ENCODE measurements around the gene F12.
"Not testable (repeated sequence)": the region's sequence is repeated elsewhere in the genome, so short reads cannot be mapped to it uniquely, and the experiment has no call there.

F12 gene

GRCh38 chr5:177432143-177432838 is 22.9 kb upstream of the F12 start:
- no peak for DNase-seq

GRCh38 chr5:177431317-177432142 is 22.2 kb upstream of the F12 start:
- no peak for DNase-seq

GRCh38 chr5:177430972-177431316 is 21.6 kb upstream of the F12 start:
- no peak for DNase-seq

GRCh38 chr5:177430140-177430951 is 21.0 kb upstream of the F12 start:
- DNase-seq = no peak

- DNase-seq = no peak
Observed at GRCh38 chr5:177429248-177430040, 20.1 kb upstream of the F12 start.

DNA sequence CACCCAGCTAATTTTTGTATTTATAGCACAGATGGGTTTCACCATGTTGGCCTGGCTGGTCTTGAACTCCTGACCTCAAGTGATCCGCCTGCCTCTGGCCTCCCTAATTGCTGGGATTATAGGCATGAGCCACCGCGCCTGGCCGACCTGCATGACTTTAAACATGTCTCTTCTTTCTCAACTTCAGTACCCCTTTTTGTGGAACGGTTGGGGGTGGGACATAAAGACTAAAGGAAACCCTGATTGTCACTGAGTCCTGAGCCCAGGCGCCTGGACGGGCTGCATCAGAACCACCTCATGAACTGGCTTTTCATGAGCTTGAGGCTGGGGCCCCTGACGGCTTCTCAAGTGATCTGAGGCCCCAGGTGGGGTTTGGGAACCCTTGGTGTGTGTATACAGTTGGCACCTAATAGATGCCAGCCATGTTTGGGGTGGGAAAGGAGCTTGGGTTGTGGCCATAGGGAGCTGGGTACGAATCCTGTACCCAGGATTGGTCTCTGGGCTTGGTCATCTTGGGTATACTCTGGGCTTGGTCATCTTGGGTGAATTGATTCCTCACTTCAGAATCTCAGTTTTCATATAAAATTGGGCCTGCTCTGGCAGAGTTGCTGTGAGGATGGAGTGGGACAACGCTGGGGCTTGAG is 19.3 kb upstream of the F12 start:
- DNase-seq = no peak

DNA sequence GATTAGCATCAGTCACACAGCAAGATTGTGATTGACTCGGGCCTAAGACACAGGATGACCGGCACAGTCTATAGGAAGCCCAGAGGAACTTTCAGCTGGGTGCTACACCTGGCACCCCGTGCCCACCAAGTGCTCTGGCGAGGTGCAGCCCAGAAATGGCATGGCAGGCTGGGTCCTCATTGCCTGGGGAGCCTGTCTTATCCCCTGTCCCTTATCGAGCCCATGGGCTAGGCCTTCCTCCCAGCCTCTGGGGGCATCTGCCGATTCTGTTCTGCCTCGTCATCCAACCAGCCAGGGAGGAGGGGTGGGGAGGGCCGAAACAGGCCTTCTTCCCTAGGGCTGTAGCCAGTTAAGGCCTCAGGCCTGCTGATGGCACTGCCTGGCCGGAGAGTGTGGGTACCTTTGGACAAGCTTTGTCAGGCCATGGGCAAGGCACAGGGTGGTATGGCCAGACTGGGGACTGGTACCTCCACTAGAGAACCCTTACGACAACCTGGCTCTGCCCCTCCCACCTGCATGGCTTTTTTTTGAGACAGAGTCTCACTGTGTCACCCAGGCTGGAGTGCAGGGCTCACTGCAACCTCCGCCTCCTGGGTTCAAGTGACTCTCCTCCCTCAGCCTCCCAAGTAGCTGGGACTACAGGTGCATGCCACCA is 18.7 kb upstream of the F12 start:
- no peak for DNase-seq

GRCh38 chr5:177427211-177427822 is 18.0 kb upstream of the F12 start:
- no peak for DNase-seq

DNA sequence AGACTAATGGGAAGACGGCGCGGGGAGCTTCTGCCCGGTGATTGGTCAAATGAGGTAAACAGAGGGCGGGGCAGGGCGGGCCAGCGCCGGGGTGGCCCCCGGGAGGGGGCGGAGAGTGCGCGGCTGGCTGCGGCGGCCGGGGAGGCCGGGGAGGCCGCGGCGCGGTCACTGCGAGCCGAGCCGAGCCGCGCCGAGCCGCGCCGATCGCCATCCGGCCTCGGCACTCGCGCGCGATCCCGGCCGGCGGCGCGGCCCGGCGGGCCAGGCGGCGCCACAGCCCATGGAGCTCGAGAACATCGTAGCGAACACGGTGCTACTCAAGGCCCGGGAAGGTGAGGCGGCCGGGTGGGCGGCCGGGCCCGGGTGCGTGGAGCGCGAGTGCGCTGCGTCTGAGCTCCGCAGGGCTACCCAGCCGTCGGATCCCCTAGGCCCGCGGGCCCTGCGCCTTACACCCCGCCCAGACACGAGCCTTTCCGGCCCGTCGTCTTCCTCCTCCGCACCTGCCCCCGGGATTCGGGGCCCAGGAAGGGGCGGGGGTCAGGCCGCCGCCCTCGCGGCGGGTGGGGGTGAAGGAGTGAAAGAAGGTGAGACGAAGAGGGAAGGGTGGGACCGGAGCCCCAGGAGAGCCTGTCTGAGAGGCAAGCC is 17.3 kb upstream of the F12 start, which contains the start of gene GRK6:
Gene GRK6, plus strand, starts transcription at position 111 of the 645 bp plus-strand sequence. Its CDS starts 170 bp downstream, at position 281.
- DNase-seq = no peak

DNA sequence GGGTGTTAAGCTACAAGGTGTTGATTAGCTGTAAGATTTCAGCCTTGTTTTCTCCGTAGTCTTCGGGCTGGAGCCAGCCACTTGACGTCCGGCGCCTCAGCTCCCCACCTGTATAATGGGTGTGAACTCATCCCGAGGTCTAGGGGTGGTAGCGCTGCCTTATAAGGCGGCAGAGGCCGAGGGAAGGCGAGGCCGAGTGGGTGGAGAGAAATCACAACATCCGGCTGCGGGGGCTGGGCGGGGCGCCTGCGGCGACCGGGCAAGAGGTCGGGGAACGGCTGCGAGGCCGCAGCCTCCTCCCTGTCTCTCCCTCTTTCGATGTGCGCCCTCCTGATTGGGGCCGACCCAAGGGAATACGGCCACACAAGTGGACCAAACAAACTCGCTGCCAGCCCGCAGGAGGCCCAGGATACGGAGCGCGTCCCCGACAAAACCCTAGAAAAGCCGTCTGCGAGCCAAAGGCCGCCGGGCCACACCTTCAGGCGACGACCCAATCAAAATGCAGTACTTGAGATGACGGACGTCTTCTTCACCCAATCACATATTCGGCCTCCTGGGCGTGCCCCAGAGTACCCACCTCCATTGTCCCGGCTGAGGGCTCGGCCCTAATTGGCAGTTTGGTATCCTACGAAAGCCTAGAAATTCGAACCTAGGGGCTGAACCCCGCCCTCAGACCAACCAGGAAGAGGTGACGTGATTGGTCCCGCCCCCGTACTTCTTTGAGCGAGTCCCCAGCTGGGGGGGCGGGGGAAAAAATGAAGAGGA is 16.6 kb upstream of the F12 start:
- peak; percentile 100 for DNase-seq

GRCh38 chr5:177425196-177425800 is 15.9 kb upstream of the F12 start:
- peak; percentile 84 for DNase-seq

DNA sequence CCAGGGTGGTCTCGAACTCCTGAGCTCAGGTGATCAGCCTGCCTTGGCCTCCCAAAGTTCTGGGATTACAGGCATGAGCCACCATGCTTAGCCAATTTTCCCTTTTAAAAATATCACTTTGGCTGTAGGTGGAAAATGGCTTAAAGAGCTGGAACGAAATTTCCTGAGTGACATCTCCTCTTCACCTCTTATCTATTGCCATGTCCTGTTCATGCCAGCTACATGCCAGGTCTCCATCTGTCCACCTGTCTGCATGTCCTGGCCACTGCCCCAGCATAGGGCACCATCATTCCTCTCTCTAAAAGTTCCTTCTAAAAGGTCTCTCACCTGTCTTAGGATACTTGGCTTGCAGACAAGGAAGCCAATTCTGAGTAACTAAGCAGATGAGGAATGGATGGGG is 14.3 kb upstream of the F12 start:
- no peak for DNase-seq

DNA sequence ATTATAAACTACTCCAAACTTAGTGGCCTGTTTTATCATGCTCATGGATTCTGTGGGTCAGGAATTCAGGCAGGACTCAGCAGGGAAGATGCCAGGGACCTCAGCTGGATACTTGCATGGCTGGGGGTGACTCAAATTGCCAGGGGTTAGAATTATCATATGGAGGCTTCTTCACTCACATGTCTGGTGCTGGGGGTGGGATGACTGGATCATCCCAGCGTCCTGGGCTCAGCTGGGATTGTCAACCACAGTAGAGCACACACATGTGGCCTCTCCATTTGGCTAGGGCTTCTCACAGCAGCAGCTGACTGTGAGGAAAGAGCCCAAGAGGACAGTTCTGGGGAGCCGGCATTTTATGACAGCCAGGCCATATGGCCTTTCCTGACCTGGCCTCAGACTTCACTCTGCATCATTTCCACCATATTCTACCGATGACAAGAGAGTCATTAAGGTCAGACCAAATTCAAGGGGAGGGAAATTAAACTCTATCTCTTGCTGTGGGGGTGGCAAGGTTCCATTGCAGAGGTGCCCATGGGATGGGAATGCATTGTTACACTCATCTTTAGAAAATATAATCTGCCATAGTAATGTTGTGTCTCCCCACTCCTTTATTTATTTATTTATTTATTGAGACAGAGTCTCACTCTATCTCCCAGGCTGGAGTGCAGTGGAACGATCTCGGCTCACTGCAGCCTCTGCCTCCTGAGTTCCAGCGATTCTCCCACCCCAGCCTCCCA is 11.9 kb upstream of the F12 start:
- no peak for DNase-seq

DNA sequence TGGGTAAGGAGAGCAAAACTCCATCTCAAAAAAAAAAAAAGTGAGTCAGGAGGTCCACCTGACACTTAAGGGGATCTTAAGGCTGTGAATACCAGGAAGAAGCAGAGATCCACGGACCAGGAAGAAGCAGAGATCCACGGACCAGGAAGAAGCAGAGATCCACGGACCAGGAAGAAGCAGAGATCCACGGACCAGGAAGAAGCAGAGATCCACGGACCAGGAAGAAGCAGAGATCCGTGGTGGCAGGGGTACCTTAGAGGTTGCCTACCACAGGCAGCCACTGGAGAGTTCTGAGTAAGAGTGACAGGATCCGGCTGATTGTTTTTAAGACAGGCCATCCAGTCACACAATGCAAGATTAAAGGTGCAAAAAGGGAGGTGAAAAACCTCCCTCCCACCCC is 11.1 kb upstream of the F12 start:
- not testable (repeated sequence) for DNase-seq

DNA sequence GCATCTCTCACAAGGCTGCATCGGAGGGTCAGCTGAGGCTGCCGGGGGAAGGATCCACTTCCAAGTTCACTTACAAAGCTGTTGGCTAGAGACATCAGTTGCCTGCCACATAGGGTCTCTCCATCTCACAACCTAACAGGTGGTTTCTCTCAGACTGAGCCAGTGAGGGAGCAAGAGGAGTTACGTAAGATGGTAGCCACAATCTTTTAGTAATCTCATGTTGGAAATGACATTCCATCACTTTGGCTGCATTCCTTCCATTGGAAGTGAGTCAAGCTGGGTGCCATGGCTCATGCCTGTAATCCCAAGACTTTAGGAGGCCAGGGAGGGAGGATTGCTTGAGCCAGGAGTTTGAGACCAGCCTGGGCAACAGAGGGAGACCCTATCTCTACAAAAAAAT is 9.7 kb upstream of the F12 start:
- no peak for DNase-seq

- not testable (repeated sequence) for DNase-seq
Observed at GRCh38 chr5:177417081-177417480, 7.7 kb upstream of the F12 start.

DNA sequence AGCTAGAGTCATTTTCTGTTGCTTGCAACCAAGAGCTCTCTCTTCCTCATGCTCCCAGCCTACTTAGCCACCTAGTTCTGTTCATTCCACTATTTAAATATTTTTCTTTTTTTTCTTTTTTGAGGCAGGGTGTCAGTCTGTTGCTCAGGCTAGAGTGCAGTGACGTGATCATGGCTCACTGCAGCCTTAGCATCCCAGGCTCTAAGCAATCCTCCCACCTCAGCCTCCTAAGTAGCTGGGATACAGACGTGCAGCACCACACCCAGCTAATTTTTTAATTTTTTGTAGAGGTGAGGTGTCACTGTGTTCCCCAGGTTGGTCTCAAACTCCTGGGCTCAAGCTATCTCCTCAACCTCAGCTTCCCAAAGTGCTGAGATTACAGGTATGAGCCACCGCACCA is 5.1 kb upstream of the F12 start:
- no peak for DNase-seq

DNA sequence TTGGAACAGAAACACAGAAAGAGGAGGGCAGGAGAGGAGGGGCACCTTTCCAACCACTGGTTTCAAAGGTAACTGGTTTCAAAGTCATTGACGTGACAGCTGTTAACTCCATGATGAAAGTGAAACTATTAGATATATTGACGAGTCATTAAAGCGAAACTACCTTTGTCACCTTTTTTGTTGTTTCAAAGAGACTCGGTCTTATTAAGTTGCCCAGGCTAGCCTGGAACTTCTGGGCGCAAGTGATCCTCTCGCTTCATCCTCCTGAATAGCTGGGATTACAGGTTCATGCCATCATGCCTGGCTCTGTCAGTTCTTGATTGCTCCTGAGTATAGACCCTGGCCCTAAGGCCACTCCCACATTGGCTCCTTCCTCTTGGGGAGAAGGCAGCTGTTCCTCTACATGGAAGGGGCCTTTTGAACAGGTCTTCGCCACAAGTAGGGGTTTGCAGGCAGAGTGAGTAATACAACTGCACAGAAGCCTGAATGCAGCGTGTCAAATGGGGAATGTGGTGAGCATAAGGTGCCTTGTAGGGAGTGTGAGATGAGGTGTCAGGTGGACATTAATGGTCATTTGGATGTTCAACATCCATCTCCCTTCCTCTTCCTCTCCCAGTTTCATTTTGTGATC is 3.4 kb upstream of the F12 start:
- DNase-seq = no peak

Measured in NCI-H2029 (cell line).